HepG2 (cell line): Measurements from ENCODE around the gene PALM3. TPM values are rescaled to one million over a fixed set of nuclear protein-coding genes. Genes with fewer than 3 reads are reported as not detected.

ENCODE experiments used
- ATAC-seq: fragments of 200-7000 bp; cut with Tn5 transposase; 3 replicates; pipeline ENCODE4 v1.9.1; 2020; ENCODE audit warnings: mild to moderate bottlenecking, moderate library complexity
- BruUV-seq: library from RNA; stranded (reverse); fragments of 400-500 nt; replicated peaks from 2 replicates; lab custom pipeline; 2021; lab: Mats Ljungman, UMichigan
- CTCF ChIA-PET: fragments of 300-600 bp; formaldehyde crosslinking; extraction: SDS; loops from one replicate; lab custom pipeline; 2021; ENCODE audit warnings: low total read pairs, inconsistent platforms, low intra/inter-chr PET ratio; lab: Yijun Ruan, JAX
- POLR2A ChIA-PET: fragments of 350-600 bp; sonication (Branson Sonifier 250); formaldehyde crosslinking; loops from one replicate; lab custom pipeline; 2020; ENCODE audit warnings: antibody characterized with exemption, inconsistent platforms; lab: Yijun Ruan, JAX
- DNase-seq: peaks from one replicate; pipeline ENCODE4 v3.0.0-alpha.2; 2015; ENCODE audit warnings: low spot score
- FAIRE-seq: peaks from 3 replicates; lab custom pipeline; 2011; peaks lifted over from hg19 to GRCh38; lab: Jason Lieb, UNC
- H2AFZ ChIP-seq: one replicate; pipeline ENCODE4 v1.6.1; 2011; ENCODE audit warnings: low read length, inconsistent platforms
- H3K27ac ChIP-seq: fragments of 300-600 bp; 3 replicates; pipeline ENCODE4 v1.8.0; 2011; ENCODE audit warnings: mixed run types, mild to moderate bottlenecking, mixed read lengths, low read length, inconsistent platforms; ENCODE audit not compliant: insufficient read depth; ENCODE audit errors: extremely low read length
- H3K27me3 ChIP-seq, 2 experiments: fragments of 200-600 bp in 1 of 2; 2 replicates in 1 of 2; 3 replicates in 1 of 2; pipeline versions ENCODE4 v1.6.0 to v1.8.0; 2011; ENCODE audit warnings: low read length in 2 of 2, mild to moderate bottlenecking in 2 of 2, moderate library complexity in 2 of 2, inconsistent platforms in 1 of 2; ENCODE audit not compliant: insufficient read depth in 2 of 2, control insufficient read depth in 1 of 2
- H3K36me3 ChIP-seq, 2 experiments: fragments of 200-600 bp in 1 of 2; replicated peaks in 1 of 2; 2 replicates in 1 of 2; 3 replicates in 1 of 2; pipeline versions ENCODE4 v1.5.1 to v1.8.0; 2011; ENCODE audit warnings: low read length in 2 of 2, inconsistent platforms in 1 of 2; ENCODE audit not compliant: insufficient read depth in 2 of 2, control insufficient read depth in 1 of 2
- H3K4me1 ChIP-seq: 2 replicates; pipeline ENCODE4 v1.5.1; 2012; ENCODE audit warnings: low read length, inconsistent platforms; ENCODE audit not compliant: insufficient read depth
- H3K4me2 ChIP-seq: 2 replicates; pipeline ENCODE4 v1.6.0; 2011; ENCODE audit warnings: low read depth, low read length, inconsistent platforms
- H3K4me3 ChIP-seq, 3 experiments: fragments of 200-600 bp in 1 of 3; sonication (generic), shearing (Covaris generic) in 1 of 3; replicated peaks in 1 of 3; 2 replicates each; pipeline ENCODE4 v1.5.1; 2011 to 2016; ENCODE audit warnings: low read length in 3 of 3, inconsistent platforms in 2 of 3, low read depth in 2 of 3, mild to moderate bottlenecking in 2 of 3, control low read depth in 1 of 3, mixed read lengths in 1 of 3; ENCODE audit not compliant: insufficient read depth in 1 of 3
- H3K79me2 ChIP-seq: one replicate; pipeline ENCODE4 v1.6.1; 2011; ENCODE audit warnings: low read length, inconsistent platforms; ENCODE audit not compliant: insufficient read depth
- H3K9ac ChIP-seq: 2 replicates; pipeline ENCODE4 v1.6.0; 2011; ENCODE audit warnings: mild to moderate bottlenecking, low read depth, low read length, inconsistent platforms; ENCODE audit not compliant: insufficient read depth
- H3K9me3 ChIP-seq: 2 replicates; pipeline ENCODE4 v1.5.1; 2012; ENCODE audit warnings: mild to moderate bottlenecking, low read length
- H4K20me1 ChIP-seq: 2 replicates; pipeline ENCODE4 v1.6.0; 2011; ENCODE audit warnings: inconsistent platforms, mild to moderate bottlenecking, low read length, moderate library complexity; ENCODE audit not compliant: insufficient read depth
- ADNP ChIP-seq: sonication (generic); formaldehyde crosslinking; IDR thresholded peaks from 2 replicates; pipeline ENCODE4 v1.4.0; 2020; ENCODE audit warnings: missing genetic modification reagents
- AGO2 ChIP-seq: fragments of 200-400 bp; formaldehyde crosslinking; optimal IDR thresholded peaks from 2 replicates; pipeline ENCODE3; 2017; ENCODE audit warnings: mild to moderate bottlenecking, low read depth, low read length, moderate library complexity
- CAMTA2 ChIP-seq: sonication (generic); formaldehyde crosslinking; IDR thresholded peaks from 2 replicates; pipeline ENCODE4 v1.4.0; 2020; ENCODE audit warnings: mild to moderate bottlenecking, missing genetic modification reagents, borderline replicate concordance
- DNMT3B ChIP-seq: conservative IDR thresholded peaks from 2 replicates; pipeline ENCODE4 v1.6.1; 2016; ENCODE audit warnings: missing biosample characterization, control low read depth
- FOXO1 ChIP-seq: sonication (generic); formaldehyde crosslinking; IDR thresholded peaks from 2 replicates; pipeline ENCODE4 v1.4.0; 2020; ENCODE audit warnings: missing genetic modification reagents
- ISL2 ChIP-seq: sonication (generic); formaldehyde crosslinking; IDR thresholded peaks from 2 replicates; pipeline ENCODE4 v1.5.0; 2020; ENCODE audit warnings: missing genetic modification reagents
- PCBP1 ChIP-seq: fragments of 200-400 bp; formaldehyde crosslinking; IDR thresholded peaks from 2 replicates; pipeline ENCODE4 v1.6.1; 2017; ENCODE audit warnings: mild to moderate bottlenecking, low read depth, low read length, borderline replicate concordance
- RAD51 ChIP-seq: fragments of 450-650 bp; IDR thresholded peaks from 2 replicates; pipeline ENCODE4 v1.6.1; 2016; ENCODE audit warnings: borderline replicate concordance
- RNF2 ChIP-seq: fragments of 450-650 bp; conservative IDR thresholded peaks from 2 replicates; pipeline ENCODE4 v1.6.1; 2016; ENCODE audit warnings: low read depth
- RORA ChIP-seq: sonication (generic); formaldehyde crosslinking; IDR thresholded peaks from 2 replicates; pipeline ENCODE4 v1.5.0; 2020; ENCODE audit warnings: mild to moderate bottlenecking, missing genetic modification reagents, moderate library complexity
- SIX1 ChIP-seq: sonication (generic); formaldehyde crosslinking; IDR thresholded peaks from 2 replicates; pipeline ENCODE4 v1.4.0; 2020; ENCODE audit warnings: missing genetic modification reagents, borderline replicate concordance
- ZBTB38 ChIP-seq: sonication (generic); formaldehyde crosslinking; IDR thresholded peaks from 2 replicates; pipeline ENCODE4 v1.5.1; 2020; ENCODE audit warnings: mild to moderate bottlenecking, missing genetic modification reagents
- ZFP1 ChIP-seq: IDR thresholded peaks from 2 replicates; pipeline ENCODE4 v1.6.1; 2016
- ZNF124 ChIP-seq: sonication (generic); formaldehyde crosslinking; IDR thresholded peaks from 2 replicates; pipeline ENCODE4 v1.4.0; 2020; ENCODE audit warnings: missing genetic modification reagents
- ZNF17 ChIP-seq: sonication (generic); formaldehyde crosslinking; IDR thresholded peaks from 2 replicates; pipeline ENCODE4 v1.5.0; 2020; ENCODE audit warnings: mild to moderate bottlenecking, missing genetic modification reagents
- ZNF234 ChIP-seq: sonication (generic); formaldehyde crosslinking; conservative IDR thresholded peaks from 2 replicates; pipeline ENCODE4 v1.5.1; 2020; ENCODE audit warnings: mild to moderate bottlenecking, missing genetic modification reagents
- ZNF329 ChIP-seq: sonication (generic); formaldehyde crosslinking; IDR thresholded peaks from 2 replicates; pipeline ENCODE4 v1.9.0; 2021; ENCODE audit warnings: low read depth, mild to moderate bottlenecking, missing genetic modification reagents
- ZNF510 ChIP-seq: sonication (generic); formaldehyde crosslinking; IDR thresholded peaks from 2 replicates; pipeline ENCODE4 v1.4.0; 2020; ENCODE audit warnings: low read depth, mild to moderate bottlenecking, missing genetic modification reagents
- ZNF552 ChIP-seq: sonication (generic); formaldehyde crosslinking; IDR thresholded peaks from 2 replicates; pipeline ENCODE4 v1.9.0; 2022; ENCODE audit warnings: missing genetic modification reagents, mild to moderate bottlenecking, borderline replicate concordance
- WGBS: methylation state at CpG from one replicate; pipeline ENCODE4 v1.1.6; 2017; ENCODE audit warnings: low lambda C conversion rate; 5-methylcytosine and 5-hydroxymethylcytosine counted together
- in situ Hi-C: cut with HindIII; loops from 2 replicates; pipeline ENCODE4 v1.10.0; 2017; ENCODE audit warnings: low pct_unique_long_range_greater_than_20kb; ENCODE audit not compliant: extremely low pct_ligation_motif_present
- intact Hi-C: fragments of 100-400 bp; cut with micrococcal nuclease; formaldehyde crosslinking; loops from one replicate; pipeline ENCODE4 v1.10.0; 2022; ENCODE audit not compliant: unreplicated experiment
- polyA plus RNA-seq, 8 experiments: library from polyadenylated mRNA; depleted of rRNA in 3 of 8; stranded (reverse) in 7 of 8; unstranded in 1 of 8; fragments of >200 nt; fragmentation: Illumina TruSeq in 4 of 8; extraction: Trizol in 4 of 8; gene quantifications; 2 replicates each; pipeline versions ENCODE4 v1.2.1 to v1.2.3, GENCODE V29; 2011 to 2016; ENCODE audit warnings: low read depth in 4 of 8, missing spikeins in 1 of 8, mixed read lengths in 1 of 8; ENCODE audit not compliant: insufficient read depth in 1 of 8
- total RNA-seq, 5 experiments: library from RNA; depleted of rRNA; stranded (reverse); fragments of >200 nt; fragmentation: Illumina TruSeq; extraction: Trizol; gene quantifications; 2 replicates each; pipeline ENCODE4 v1.2.3, GENCODE V29; 2016; ENCODE audit warnings: low read depth in 1 of 5

PALM3 gene
- total and polyA plus RNA-seq, 2 of the 13 experiments (the other 11 are each of a cell fraction or from before 2014, with no cell fraction given): 0.79 to 2.4 TPM

DNA sequence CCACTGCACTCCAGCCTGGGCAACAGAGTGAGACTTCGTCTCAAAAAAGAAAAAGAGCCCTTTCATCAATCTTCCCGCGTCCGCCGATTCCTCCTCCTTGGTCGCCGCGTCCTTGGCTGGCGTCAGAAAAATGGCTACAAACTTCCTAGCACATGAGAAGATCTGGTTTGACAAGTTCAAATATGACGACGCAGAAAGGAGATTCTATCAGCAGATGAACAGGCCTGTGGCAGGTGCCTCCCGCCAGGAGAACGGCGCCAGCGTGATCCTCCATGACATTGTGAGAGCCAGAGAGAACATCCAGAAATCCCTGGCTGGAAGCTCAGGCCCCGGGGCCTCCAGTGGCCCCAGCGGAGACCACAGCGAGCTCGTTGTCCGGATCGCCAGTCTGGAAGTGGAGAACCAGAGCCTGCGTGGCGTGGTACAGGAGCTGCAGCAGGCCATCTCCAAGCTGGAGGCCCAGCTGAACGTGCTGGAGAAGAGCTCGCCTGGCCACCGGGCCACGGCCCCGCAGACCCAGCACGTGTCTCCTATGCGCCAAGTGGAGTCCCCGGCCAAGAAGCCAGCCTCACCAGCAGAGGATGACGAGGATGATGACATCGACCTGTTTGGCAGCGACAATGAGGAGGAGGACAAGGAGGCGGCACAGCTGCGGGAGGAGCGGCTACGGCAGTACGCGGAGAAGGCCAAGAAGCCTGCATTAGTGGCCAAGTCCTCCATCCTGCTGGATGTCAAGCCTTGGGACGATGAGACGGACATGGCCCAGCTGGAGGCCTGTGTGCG is 8.6 kb upstream of the PALM3 start:
- H3K9me3 ChIP-seq: no peaks in the 10 kb centered on the region
- intact Hi-C loops (loop anchor here (5.0 kb wide), 1 partner anchor 63 kb away; the partner anchor contains the start of gene RFX1), in situ Hi-C loops (loop anchor here (5.0 to 25.0 kb wide), 2 partner anchors 188 to 308 kb away; partner anchors contain the start of genes C19orf53 and MRI1)
- ATAC-seq: no peak
- TF ChIP-seq ZFP1: no peak
- peak; percentile 16; the same call in 1 of the 2 replicates for TF ChIP-seq ZBTB38 (CRISPR knock-in tag)
- TF ChIP-seq ZNF234 (CRISPR knock-in tag): no peak
- no peak for TF ChIP-seq DNMT3B
- peak; percentile 21 for TF ChIP-seq AGO2
- POLR2A ChIA-PET: interaction anchor here (1.2 to 5.2 kb wide), 2 partner anchors 9 to 18 kb away, joined by 3 to 62 read pairs; partner anchors contain the start of gene PALM3
- BruUV-seq: no TSS peak
- no peak for DNase-seq
- H3K9ac ChIP-seq: no peak overlapping the region
- H3K4me1 ChIP-seq: peaks cover 11% of the 10 kb centered on the region
- WGBS: 94% methylated on average over 42 of the region's 43 CpGs
- CTCF ChIA-PET: no interaction called here
- FAIRE-seq: no peak
- H3K4me2 ChIP-seq: no peak overlapping the region
- H3K36me3 ChIP-seq: no peaks in the 10 kb centered on the region
- H4K20me1 ChIP-seq: no peaks in the 10 kb centered on the region
- no peak overlapping the region for H2AFZ ChIP-seq
- no peak overlapping the region for H3K4me3 ChIP-seq
- H3K27ac ChIP-seq: no peak overlapping the region
- peaks cover 3% of the 10 kb centered on the region for H3K79me2 ChIP-seq
- H3K27me3 ChIP-seq: no peaks in the 10 kb centered on the region; a peak in 2 of 5 replicates

DNA sequence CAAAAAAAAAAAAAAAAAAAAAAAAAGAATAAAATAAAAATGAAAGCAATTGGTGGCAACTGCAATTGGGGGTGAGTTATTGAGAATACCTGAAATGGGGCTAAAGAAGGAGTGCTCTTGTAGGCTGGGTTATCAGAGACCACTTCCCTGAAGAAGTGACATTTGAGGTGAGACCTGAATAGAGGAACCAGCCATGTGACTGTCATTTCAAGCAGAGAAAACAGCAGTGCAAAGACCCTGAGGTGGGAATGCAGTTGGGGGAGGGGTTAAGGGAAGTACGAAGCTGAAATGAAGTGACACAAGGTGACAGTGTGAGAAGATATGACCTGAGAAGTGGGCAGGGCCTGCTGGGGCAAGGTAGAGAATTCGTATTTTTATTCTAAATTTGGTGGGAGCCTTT is 4.3 kb upstream of the PALM3 start:
- H3K9me3 ChIP-seq: no peaks in the 10 kb centered on the region
- no peak overlapping the region for H3K4me3 ChIP-seq
- no peaks in the 10 kb centered on the region for H3K36me3 ChIP-seq
- FAIRE-seq (no peak), DNase-seq (no peak), ATAC-seq (no peak)
- no peak overlapping the region for H2AFZ ChIP-seq
- CTCF ChIA-PET: no interaction called here
- H3K27ac ChIP-seq: no peak overlapping the region
- BruUV-seq: no TSS peak
- in situ Hi-C loops (loop anchor here (25.0 kb wide), 1 partner anchor 304 kb away; the partner anchor contains the start of genes C19orf53 and MRI1), intact Hi-C loops (no loop called here)
- no peaks in the 10 kb centered on the region for H4K20me1 ChIP-seq
- H3K4me1 ChIP-seq: peaks cover 20% of the 10 kb centered on the region
- H3K9ac ChIP-seq: no peak overlapping the region
- no peaks in the 10 kb centered on the region; a peak in 1 of 5 replicates for H3K27me3 ChIP-seq
- WGBS: 9% methylated on average over 2 of the region's 2 CpGs
- no peaks in the 10 kb centered on the region for H3K79me2 ChIP-seq
- no peak overlapping the region for H3K4me2 ChIP-seq
- POLR2A ChIA-PET: no interaction called here
- TF ChIP-seq SIX1 (CRISPR knock-in tag): no peak
- TF ChIP-seq ADNP (CRISPR knock-in tag): no peak
- no peak for TF ChIP-seq ZNF17 (CRISPR knock-in tag)
- no peak for TF ChIP-seq ZNF510 (CRISPR knock-in tag)
- TF ChIP-seq RAD51: no peak
- TF ChIP-seq ZNF124 (CRISPR knock-in tag): no peak
- no peak for TF ChIP-seq FOXO1 (CRISPR knock-in tag)
- no peak for TF ChIP-seq RORA (CRISPR knock-in tag)
- no peak for TF ChIP-seq AGO2
- no peak for TF ChIP-seq CAMTA2 (CRISPR knock-in tag)
- TF ChIP-seq RNF2: no peak
- no peak for TF ChIP-seq ZNF329 (CRISPR knock-in tag)
- no peak for TF ChIP-seq ISL2 (CRISPR knock-in tag)
- TF ChIP-seq ZNF552 (CRISPR knock-in tag): no peak
- TF ChIP-seq PCBP1: no peak
